NCI-H1105 (cell line): ENCODE data around the gene SELENOF.
"Not testable (repeated sequence)": the region's sequence is repeated elsewhere in the genome, so short reads cannot be mapped to it uniquely, and the experiment has no call there.

Experiments used
- DNase-seq: peaks from one replicate; lab custom pipeline; 2025; lab: John Stamatoyannopoulos, UW

Gene SELENOF

DNA sequence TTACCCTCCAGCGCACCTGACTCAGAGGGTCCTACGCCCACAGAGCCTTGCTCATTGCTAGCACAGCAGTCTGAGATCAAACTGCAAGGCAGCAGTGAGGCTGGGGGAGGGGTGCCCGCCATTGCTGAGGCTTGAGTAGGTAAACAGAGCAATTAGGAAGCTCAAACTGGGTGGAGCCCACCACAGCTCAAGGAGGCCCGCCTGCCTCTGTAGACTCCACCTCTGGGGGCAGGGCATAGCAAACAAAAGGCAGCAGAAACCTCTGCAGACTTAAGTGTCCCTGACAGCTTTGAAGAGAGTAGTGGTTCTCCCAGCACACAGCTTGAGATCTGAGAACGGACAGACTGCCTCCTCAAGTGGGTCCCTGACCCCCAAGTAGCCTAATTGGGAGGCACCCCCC lies 99.8 kb downstream of the SELENOF start:
- not testable (repeated sequence) for DNase-seq
